Tibial nerve (tissue), 3 donors: ENCODE results near the gene NFATC1.

Experiments used
- POLR2A ChIP-seq, 2 donors: fragments of 450-650 bp; IDR thresholded peaks; one replicate each; pipeline ENCODE4 v1.6.1; 2017; ENCODE audit warnings: antibody characterized with exemption in 2 of 2, mild to moderate bottlenecking in 2 of 2, moderate library complexity in 2 of 2
- TF ChIP-seq, protein P1 (sequence below), 5 experiments: fragments of 200-600 bp in 3 of 5; fragments of 450-650 bp in 2 of 5; sonication (generic) in 3 of 5; IDR thresholded peaks; one replicate each; pipeline ENCODE4 v1.5.1; 2016 to 2019; ENCODE audit warnings: antibody characterized with exemption in 5 of 5, mild to moderate bottlenecking in 3 of 5, moderate library complexity in 2 of 5

DNA sequence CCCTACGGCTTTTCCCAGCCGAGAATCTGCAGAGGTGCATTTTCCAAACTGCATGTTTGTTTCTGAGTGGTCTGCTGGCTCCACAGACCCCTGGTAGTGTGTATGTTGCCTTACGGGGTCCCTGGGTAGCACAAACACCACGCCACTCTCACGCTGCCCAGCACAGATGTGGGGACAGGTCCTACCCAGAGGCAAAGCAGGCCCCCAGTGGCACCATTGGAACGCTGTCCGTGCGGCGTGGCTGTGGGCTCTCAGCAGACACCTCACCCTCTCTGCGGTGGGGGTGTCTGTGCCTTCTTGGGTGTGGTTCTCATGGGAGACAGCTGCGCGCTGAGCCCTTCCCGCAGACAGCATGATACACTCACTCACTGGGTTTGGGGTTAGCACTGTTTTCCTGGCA is 137.4 kb downstream of the NFATC1 start:
- TF ChIP-seq, protein P1, sequence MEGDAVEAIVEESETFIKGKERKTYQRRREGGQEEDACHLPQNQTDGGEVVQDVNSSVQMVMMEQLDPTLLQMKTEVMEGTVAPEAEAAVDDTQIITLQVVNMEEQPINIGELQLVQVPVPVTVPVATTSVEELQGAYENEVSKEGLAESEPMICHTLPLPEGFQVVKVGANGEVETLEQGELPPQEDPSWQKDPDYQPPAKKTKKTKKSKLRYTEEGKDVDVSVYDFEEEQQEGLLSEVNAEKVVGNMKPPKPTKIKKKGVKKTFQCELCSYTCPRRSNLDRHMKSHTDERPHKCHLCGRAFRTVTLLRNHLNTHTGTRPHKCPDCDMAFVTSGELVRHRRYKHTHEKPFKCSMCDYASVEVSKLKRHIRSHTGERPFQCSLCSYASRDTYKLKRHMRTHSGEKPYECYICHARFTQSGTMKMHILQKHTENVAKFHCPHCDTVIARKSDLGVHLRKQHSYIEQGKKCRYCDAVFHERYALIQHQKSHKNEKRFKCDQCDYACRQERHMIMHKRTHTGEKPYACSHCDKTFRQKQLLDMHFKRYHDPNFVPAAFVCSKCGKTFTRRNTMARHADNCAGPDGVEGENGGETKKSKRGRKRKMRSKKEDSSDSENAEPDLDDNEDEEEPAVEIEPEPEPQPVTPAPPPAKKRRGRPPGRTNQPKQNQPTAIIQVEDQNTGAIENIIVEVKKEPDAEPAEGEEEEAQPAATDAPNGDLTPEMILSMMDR (IDR thresholded peaks at IDR 0.05), result no peak
- no peak for TF ChIP-seq POLR2A (IDR thresholded peaks at IDR 0.05)
